PC-9 (cell line): Measurements from ENCODE around the gene SHISA6. TPM values are rescaled to one million over a fixed set of nuclear protein-coding genes. Genes with fewer than 3 reads are reported as not detected.

Source experiments
- BruUV-seq: library from RNA; stranded (reverse); fragments of 400-500 nt; replicated peaks from 2 replicates; lab custom pipeline; 2021; lab: Mats Ljungman, UMichigan
- CTCF ChIA-PET: fragments of 300-600 bp; sonication (Branson Sonifier 250); formaldehyde crosslinking; loops from one replicate; lab custom pipeline; 2022; ENCODE audit warnings: antibody characterized with exemption; lab: Charles Lee
- POLR2A ChIA-PET: fragments of 300-600 bp; sonication (Branson Sonifier 250); formaldehyde crosslinking; loops from one replicate; lab custom pipeline; 2022; ENCODE audit warnings: antibody characterized with exemption; ENCODE audit not compliant: unreplicated experiment; lab: Charles Lee
- DNase-seq, 2 experiments: peaks; one replicate each; pipeline versions ENCODE4 v3.0.0 to v3.0.0-alpha.2; 2015 to 2022; ENCODE audit warnings: mixed read lengths in 1 of 2
- H2AFZ ChIP-seq: fragments of 200-600 bp; sonication (generic); 2 replicates; pipeline ENCODE4 v1.8.1; 2017; ENCODE audit warnings: antibody characterized with exemption
- H3F3A ChIP-seq: fragments of 200-600 bp; sonication (generic); 2 replicates; pipeline ENCODE4 v1.8.1; 2017; ENCODE audit warnings: antibody characterized with exemption, mild to moderate bottlenecking, low read depth; ENCODE audit not compliant: insufficient read depth
- H3K27ac ChIP-seq: fragments of 200-600 bp; sonication (generic); 2 replicates; pipeline ENCODE4 v1.6.1; 2016; ENCODE audit warnings: mixed run types
- H3K27me3 ChIP-seq: fragments of 200-600 bp; sonication (generic); 2 replicates; pipeline ENCODE4 v1.6.1; 2016; ENCODE audit warnings: low read depth, mixed run types; ENCODE audit not compliant: insufficient read depth
- H3K36me3 ChIP-seq: fragments of 200-600 bp; sonication (generic); 2 replicates; pipeline ENCODE4 v1.6.1; 2016; ENCODE audit warnings: low read depth, mixed run types
- H3K4me1 ChIP-seq: fragments of 200-600 bp; sonication (generic); replicated peaks from 2 replicates; pipeline ENCODE4 v1.6.1; 2016; ENCODE audit warnings: mixed run types; ENCODE audit not compliant: insufficient read depth
- H3K4me2 ChIP-seq: fragments of 200-600 bp; sonication (generic); 2 replicates; pipeline ENCODE4 v1.6.1; 2017; ENCODE audit warnings: mixed run types
- H3K4me3 ChIP-seq: fragments of 200-600 bp; sonication (generic); 2 replicates; pipeline ENCODE4 v1.6.1; 2016; ENCODE audit warnings: mixed run types
- H3K79me2 ChIP-seq: fragments of 200-600 bp; sonication (generic); 2 replicates; pipeline ENCODE4 v1.6.1; 2017; ENCODE audit warnings: low read depth, mixed run types
- H3K9me2 ChIP-seq: fragments of 200-600 bp; sonication (generic); 2 replicates; pipeline ENCODE4 v1.8.1; 2017; ENCODE audit warnings: mild to moderate bottlenecking; ENCODE audit not compliant: insufficient read depth
- H3K9me3 ChIP-seq: fragments of 200-600 bp; sonication (generic); 2 replicates; pipeline ENCODE4 v1.8.1; 2016; ENCODE audit warnings: low read depth; ENCODE audit not compliant: insufficient read depth
- H4K20me1 ChIP-seq: fragments of 200-600 bp; sonication (generic); 2 replicates; pipeline ENCODE4 v1.8.1; 2017; ENCODE audit not compliant: insufficient read depth
- CTCF ChIP-seq: fragments of 200-600 bp; sonication (generic); conservative IDR thresholded peaks from 2 replicates; pipeline ENCODE4 v1.6.1; 2017; ENCODE audit warnings: mixed run types, antibody characterized with exemption, mild to moderate bottlenecking, moderate library complexity
- EZH2 ChIP-seq: fragments of 200-600 bp; sonication (generic); IDR thresholded peaks from 2 replicates; pipeline ENCODE4 v1.8.0; 2017; ENCODE audit warnings: antibody characterized with exemption, low read depth
- intact Hi-C: fragments of 100-400 bp; cut with micrococcal nuclease; formaldehyde crosslinking; loops from one replicate; pipeline ENCODE4 v1.10.0; 2022; ENCODE audit not compliant: unreplicated experiment
- total RNA-seq: library from RNA; stranded (reverse); gene quantifications from 2 replicates; pipeline ENCODE4 v1.2.3, GENCODE V29; 2021

The SHISA6 gene
- total RNA-seq, 1 experiment from 2014 or later = not detected

DNA sequence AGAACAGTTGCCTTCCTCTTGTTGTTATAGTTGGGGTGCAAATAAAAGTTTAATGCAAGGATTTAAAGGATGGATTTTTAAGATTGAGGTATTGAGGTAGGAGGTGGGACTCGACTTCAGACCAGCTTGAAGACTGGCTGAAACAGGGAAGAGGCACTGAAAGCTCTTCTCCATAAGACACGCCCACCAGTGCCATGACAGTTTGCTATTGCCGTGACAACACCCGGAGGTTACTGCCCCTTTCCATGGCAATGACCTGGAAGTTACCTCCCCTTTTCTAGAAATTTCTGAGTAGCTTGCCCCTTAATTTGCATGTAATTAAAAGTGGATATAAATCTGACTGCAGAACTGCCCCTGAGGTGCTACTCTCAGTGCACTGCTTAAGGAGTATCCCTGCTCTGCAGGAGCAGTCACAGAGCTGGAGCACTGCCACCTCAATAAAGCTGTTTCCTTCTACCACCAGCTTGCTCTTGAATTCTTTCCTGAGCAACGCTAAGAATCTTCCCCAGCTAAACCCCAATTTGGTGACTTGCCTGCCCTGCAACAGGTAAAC, 122.6 kb downstream of the SHISA6 start:
- ChIA-PET POLR2A (no interaction called here), CTCF (no interaction called here)
- no peak for DNase-seq
- H3K4me3 ChIP-seq = no peak overlapping the region
- no peaks in the 10 kb centered on the region for H3F3A ChIP-seq
- no peaks in the 10 kb centered on the region for H3K27me3 ChIP-seq
- no peaks in the 10 kb centered on the region for H3K9me2 ChIP-seq
- no peak overlapping the region for H3K27ac ChIP-seq
- H3K4me1 ChIP-seq = no peaks in the 10 kb centered on the region
- intact Hi-C loops = no loop called here
- H3K79me2 ChIP-seq = no peaks in the 10 kb centered on the region
- no TSS peak for BruUV-seq
- H2AFZ ChIP-seq = no peak overlapping the region
- no peaks in the 10 kb centered on the region for H4K20me1 ChIP-seq
- TF ChIP-seq CTCF = no peak
- no peak for TF ChIP-seq EZH2
- H3K36me3 ChIP-seq = no peaks in the 10 kb centered on the region
- H3K4me2 ChIP-seq = no peak overlapping the region
- H3K9me3 ChIP-seq = no peaks in the 10 kb centered on the region

- Histone ChIP-seq H3K36me3 (no peaks in the 10 kb centered on the region), H3K9me2 (no peaks in the 10 kb centered on the region), H3K9me3 (no peaks in the 10 kb centered on the region), H3K4me1 (no peaks in the 10 kb centered on the region), H3K27me3 (no peaks in the 10 kb centered on the region), H2AFZ (no peak overlapping the region), H3K4me3 (no peak overlapping the region), H4K20me1 (no peaks in the 10 kb centered on the region), H3K4me2 (no peak overlapping the region), H3F3A (no peaks in the 10 kb centered on the region), H3K27ac (no peak overlapping the region), H3K79me2 (no peaks in the 10 kb centered on the region)
- no TSS peak for BruUV-seq
- POLR2A ChIA-PET = no interaction called here
- CTCF ChIA-PET = no interaction called here
- TF ChIP-seq EZH2 = no peak
- no peak for TF ChIP-seq CTCF
- intact Hi-C loops = no loop called here
- DNase-seq = no peak
These were observed 125.3 kb downstream of the SHISA6 start for GRCh38 chr17:11366272-11366850.

- intact Hi-C loops = no loop called here
- no peaks in the 10 kb centered on the region for H3K79me2 ChIP-seq
- CTCF ChIA-PET = no interaction called here
These were observed 128.6 kb downstream of the SHISA6 start for GRCh38 chr17:11369575-11369974.

More at GRCh38 chr17:11369575-11369974, 128.6 kb downstream of the SHISA6 start:
- H3K4me2 ChIP-seq = no peak overlapping the region
- TF ChIP-seq EZH2 (no peak), CTCF (no peak)
- H3F3A ChIP-seq = no peaks in the 10 kb centered on the region
- no TSS peak for BruUV-seq
- POLR2A ChIA-PET = no interaction called here
- DNase-seq = no peak
- no peaks in the 10 kb centered on the region for H3K4me1 ChIP-seq
- H3K27me3 ChIP-seq = no peaks in the 10 kb centered on the region
- no peak overlapping the region for H2AFZ ChIP-seq
- H3K9me2 ChIP-seq = no peaks in the 10 kb centered on the region
- no peak overlapping the region for H3K27ac ChIP-seq
- H3K4me3 ChIP-seq = no peak overlapping the region
- no peaks in the 10 kb centered on the region for H4K20me1 ChIP-seq
- no peaks in the 10 kb centered on the region for H3K36me3 ChIP-seq
- no peaks in the 10 kb centered on the region for H3K9me3 ChIP-seq
